ENCODE data around the gene GALNT2. TPM values are rescaled to one million over a fixed set of nuclear protein-coding genes. Genes with fewer than 3 reads are reported as not detected.

GALNT2 gene
- total RNA-seq, 4 donors from 2014 or later: 47.9 to 78.6 (median 60.0) TPM

DNA sequence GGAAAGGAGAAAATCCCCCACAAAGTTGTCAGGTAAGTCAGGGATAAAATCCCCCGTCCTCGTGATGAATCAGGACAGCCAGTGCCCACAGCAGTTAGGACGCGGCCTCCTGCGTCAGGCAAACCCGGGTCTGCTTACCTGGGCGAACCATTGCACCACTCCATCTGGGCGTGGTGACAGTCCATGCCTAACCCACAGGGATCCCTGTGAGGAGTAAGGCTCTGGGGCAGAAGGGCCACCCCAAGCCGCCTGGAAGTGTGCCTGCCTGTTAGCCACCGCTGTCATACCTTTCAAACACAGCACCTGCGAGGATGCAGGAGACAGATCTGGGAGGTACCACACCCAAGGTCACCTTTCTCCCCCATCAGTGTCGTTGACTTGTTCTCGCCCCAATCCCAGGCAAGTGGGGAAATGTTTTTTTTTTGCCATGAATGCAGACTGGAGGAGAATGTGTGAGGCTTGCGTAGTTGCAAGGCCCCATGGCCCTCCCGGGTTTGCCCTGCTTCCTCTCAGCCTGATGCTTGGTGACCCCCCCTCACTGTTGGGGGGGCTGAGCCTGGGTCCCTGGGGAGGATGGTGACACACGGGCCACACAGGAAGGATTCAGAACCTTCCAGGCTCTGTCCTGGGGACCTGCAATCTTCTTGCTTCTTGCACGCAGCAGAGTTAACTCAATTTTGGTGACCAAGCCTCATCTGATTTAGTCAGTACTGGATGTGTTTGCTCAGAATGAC is 252.1 kb downstream of the GALNT2 start:
- no peak overlapping the region for H3K4me3 ChIP-seq
- H3K27ac ChIP-seq: no peak overlapping the region
- H3K4me1 ChIP-seq: no peaks in the 10 kb centered on the region
- H3K27me3 ChIP-seq: no peaks in the 10 kb centered on the region
- no peaks in the 10 kb centered on the region for H3K9me3 ChIP-seq
- 91 to 93% methylated on average over 16 to 17 of the region's 17 CpGs for WGBS, 2 donors
- H3K36me3 ChIP-seq: no peaks in the 10 kb centered on the region
- no peak for TF ChIP-seq POLR2A (IDR thresholded peaks at IDR 0.05)
- TF ChIP-seq EP300 (IDR thresholded peaks at IDR 0.05): no peak
- no peak for TF ChIP-seq CTCF (IDR thresholded peaks at IDR 0.05)
- no peak for DNase-seq (ENCODE audit: low spot score in 2 of 2)

GRCh38 chr1:230320804-230321203 is 253.8 kb downstream of the GALNT2 start:
- WGBS, 2 donors: 74 to 80% methylated on average over 4 of the region's 4 CpGs
- Histone ChIP-seq H3K4me3 (no peak overlapping the region), H3K36me3 (no peaks in the 10 kb centered on the region), H3K4me1 (no peaks in the 10 kb centered on the region), H3K27me3 (no peaks in the 10 kb centered on the region), H3K27ac (no peak overlapping the region), H3K9me3 (no peaks in the 10 kb centered on the region)
- TF ChIP-seq POLR2A (IDR thresholded peaks at IDR 0.05): no peak
- no peak for TF ChIP-seq EP300 (IDR thresholded peaks at IDR 0.05)
- no peak for TF ChIP-seq CTCF (IDR thresholded peaks at IDR 0.05)
- no peak for DNase-seq (ENCODE audit: low spot score in 2 of 2)

- Histone ChIP-seq H3K27ac (no peak overlapping the region), H3K4me1 (no peaks in the 10 kb centered on the region), H3K36me3 (no peaks in the 10 kb centered on the region), H3K9me3 (no peaks in the 10 kb centered on the region), H3K4me3 (no peak overlapping the region), H3K27me3 (no peaks in the 10 kb centered on the region)
- DNase-seq (ENCODE audit: low spot score in 2 of 2): no peak
- 92 to 93% methylated on average over 9 of the region's 9 CpGs for WGBS, 2 donors
- no peak for TF ChIP-seq CTCF (IDR thresholded peaks at IDR 0.05)
- TF ChIP-seq EP300 (IDR thresholded peaks at IDR 0.05): no peak
- TF ChIP-seq POLR2A (IDR thresholded peaks at IDR 0.05): no peak
Measured at GRCh38 chr1:230321341-230321740, 254.3 kb downstream of the GALNT2 start.

GRCh38 chr1:230321741-230322420 is 254.8 kb downstream of the GALNT2 start:
- Histone ChIP-seq H3K27me3 (no peaks in the 10 kb centered on the region), H3K4me1 (no peaks in the 10 kb centered on the region), H3K9me3 (no peaks in the 10 kb centered on the region), H3K36me3 (no peaks in the 10 kb centered on the region), H3K27ac (no peak overlapping the region), H3K4me3 (no peak overlapping the region)
- no peak for TF ChIP-seq POLR2A (IDR thresholded peaks at IDR 0.05)
- TF ChIP-seq CTCF (IDR thresholded peaks at IDR 0.05): no peak
- no peak for TF ChIP-seq EP300 (IDR thresholded peaks at IDR 0.05)
- 79 to 82% methylated on average over 18 of the region's 18 CpGs for WGBS, 2 donors
- no peak for DNase-seq (ENCODE audit: low spot score in 2 of 2)

DNA sequence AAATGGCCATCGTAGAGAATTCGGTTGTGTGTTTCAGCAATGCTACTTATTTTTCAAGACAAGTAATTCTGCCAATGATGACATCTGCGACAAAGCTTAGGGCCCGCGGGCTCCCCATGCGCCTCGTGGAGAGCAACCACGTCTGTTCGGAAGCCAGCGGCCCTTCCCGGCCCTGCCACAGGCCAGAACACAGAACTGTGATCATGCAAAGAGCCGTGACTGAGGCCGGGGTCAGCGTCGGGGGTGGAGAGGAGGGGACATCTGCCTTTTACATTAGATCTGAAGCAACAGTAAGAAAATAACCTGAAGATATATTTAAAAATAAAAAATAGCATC is 255.4 kb downstream of the GALNT2 start:
- no peaks in the 10 kb centered on the region for H3K9me3 ChIP-seq
- no peak for TF ChIP-seq EP300 (IDR thresholded peaks at IDR 0.05)
- no peak for TF ChIP-seq POLR2A (IDR thresholded peaks at IDR 0.05)
- TF ChIP-seq CTCF (IDR thresholded peaks at IDR 0.05): no peak
- WGBS, 2 donors: 82 to 87% methylated on average over 15 of the region's 15 CpGs
- H3K36me3 ChIP-seq: no peaks in the 10 kb centered on the region
- DNase-seq (ENCODE audit: low spot score in 2 of 2): no peak
- H3K27ac ChIP-seq: no peak overlapping the region
- no peaks in the 10 kb centered on the region for H3K4me1 ChIP-seq
- no peaks in the 10 kb centered on the region for H3K27me3 ChIP-seq
- no peak overlapping the region for H3K4me3 ChIP-seq

Measured in tibial nerve (tissue), 4 donors.